GM19239 (cell line): Measurements from ENCODE around the gene ZNF33B.
A peak's percentile ranks its signal among the peaks of the same experiment; 100 is the strongest.
"Not testable (repeated sequence)": the region's sequence is repeated elsewhere in the genome, so short reads cannot be mapped to it uniquely, and the experiment has no call there.

Experiments used
- DNase-seq: peaks from one replicate; pipeline ENCODE4 v3.0.0; 2011; ENCODE audit warnings: low spot score; ENCODE audit not compliant: insufficient read length
- FAIRE-seq: peaks from 2 replicates; lab custom pipeline; 2011; peaks lifted over from hg19 to GRCh38; lab: Jason Lieb, UNC

The ZNF33B gene

DNA sequence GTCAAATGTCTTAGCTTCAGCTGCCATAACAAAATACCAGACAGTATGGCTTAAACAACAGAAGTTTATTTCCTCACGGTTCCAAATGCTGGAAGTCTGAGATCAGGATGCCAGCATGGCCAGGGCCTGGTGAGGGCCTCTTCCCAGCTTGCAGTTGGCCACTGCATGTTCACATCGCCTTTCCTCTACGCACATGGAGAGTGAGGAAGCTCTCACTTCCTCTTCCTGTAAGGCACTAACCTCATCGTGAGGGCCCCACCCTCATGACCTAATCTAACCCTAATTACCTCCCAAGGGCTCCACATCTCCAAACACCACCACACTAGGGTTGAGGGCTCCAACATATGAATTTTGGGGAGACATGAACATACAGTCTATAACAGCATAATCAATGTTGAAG, 14.4 kb downstream of the ZNF33B start:
- DNase-seq (no peak), FAIRE-seq (no peak)

GRCh38 chr10:42618424-42618823, 19.9 kb downstream of the ZNF33B start:
- DNase-seq = no peak
- no peak for FAIRE-seq

GRCh38 chr10:42615419-42615818, 23.0 kb downstream of the ZNF33B start:
- DNase-seq = no peak
- no peak for FAIRE-seq

- no peak for DNase-seq
- peak; percentile 21 for FAIRE-seq
Observed at GRCh38 chr10:42609872-42610271, 28.5 kb downstream of the ZNF33B start.

GRCh38 chr10:42598249-42598873, 40.0 kb downstream of the ZNF33B start:
- DNase-seq = no peak
- FAIRE-seq = no peak

- FAIRE-seq = no peak
- no peak for DNase-seq
Observed at GRCh38 chr10:42596196-42596595, 42.2 kb downstream of the ZNF33B start.

DNA sequence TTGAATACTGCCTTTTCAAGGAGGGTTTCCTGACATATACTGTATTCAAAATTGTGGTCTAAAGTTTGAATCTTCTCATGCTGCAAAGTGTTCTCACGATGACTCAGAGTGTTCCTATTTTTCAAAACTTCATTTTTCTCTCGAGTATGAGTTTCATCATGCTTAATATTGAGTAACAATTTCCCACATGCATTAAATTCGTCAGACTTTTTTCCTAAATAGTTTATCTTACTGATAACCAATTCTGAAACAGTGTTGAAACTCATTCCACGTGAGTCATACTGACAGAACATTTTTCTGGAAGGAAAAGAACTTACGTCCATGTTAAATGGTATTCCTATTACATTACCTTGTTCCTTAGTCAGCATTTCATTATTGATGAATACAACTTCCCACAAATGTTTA, 44.1 kb downstream of the ZNF33B start:
- no peak for FAIRE-seq
- no peak for DNase-seq

- no peak for FAIRE-seq
- no peak for DNase-seq
Observed at GRCh38 chr10:42593284-42593683, 45.1 kb downstream of the ZNF33B start.

GRCh38 chr10:42583828-42584227, 54.5 kb downstream of the ZNF33B start:
- DNase-seq = no peak
- no peak for FAIRE-seq

GRCh38 chr10:42578019-42578418, 60.4 kb downstream of the ZNF33B start:
- FAIRE-seq = no peak
- DNase-seq = no peak

DNA sequence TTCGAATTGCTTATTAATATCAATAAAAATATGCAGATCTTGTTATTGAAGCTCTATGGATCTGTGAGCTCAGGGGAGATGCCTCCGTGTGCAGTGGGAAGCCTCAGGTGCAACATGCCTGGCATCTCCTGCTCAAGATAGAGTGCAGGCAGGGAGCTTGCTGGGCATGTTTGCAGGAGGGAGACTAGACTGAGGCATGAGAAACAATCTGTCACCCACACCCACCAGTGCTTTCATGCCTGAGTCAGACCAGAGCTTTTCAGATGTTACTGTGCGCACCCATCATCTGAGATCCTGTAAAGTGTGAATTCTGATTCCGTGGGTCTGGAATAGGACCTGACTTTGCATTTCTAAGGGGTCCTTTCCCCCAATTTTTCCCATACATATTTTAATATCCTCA, 62.0 kb downstream of the ZNF33B start:
- FAIRE-seq (no peak), DNase-seq (no peak)

- no peak for FAIRE-seq
- DNase-seq = no peak
Observed at GRCh38 chr10:42574336-42574735, 64.0 kb downstream of the ZNF33B start.

- DNase-seq = no peak
Observed at GRCh38 chr10:42556931-42557330, 81.4 kb downstream of the ZNF33B start.

DNA sequence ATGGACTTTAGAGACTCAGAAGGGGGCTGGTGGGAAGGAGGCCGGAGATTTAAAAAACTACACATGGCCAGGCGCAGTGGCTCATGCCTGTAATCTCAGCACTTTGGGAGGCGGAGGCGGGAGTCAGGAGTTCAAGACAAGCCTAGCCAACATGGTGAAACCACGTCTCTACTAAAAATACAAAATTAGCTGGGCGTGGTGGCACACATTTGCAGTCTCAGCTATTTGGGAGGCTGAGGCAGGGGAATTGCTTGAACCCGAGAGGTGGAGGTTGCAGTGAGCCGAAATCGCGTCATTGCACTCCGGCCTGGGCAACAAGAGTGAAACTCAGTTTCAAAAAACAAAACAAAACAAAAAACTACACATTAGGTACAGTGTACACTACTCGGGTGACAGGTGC, 84.8 kb downstream of the ZNF33B start:
- not testable (repeated sequence) for FAIRE-seq, DNase-seq

More at GRCh38 chr10:42556931-42557330, 81.4 kb downstream of the ZNF33B start:
- no peak for FAIRE-seq

- no peak for DNase-seq
- no peak for FAIRE-seq
Observed at GRCh38 chr10:42553064-42553407, 85.3 kb downstream of the ZNF33B start.

GRCh38 chr10:42552188-42553063, 85.9 kb downstream of the ZNF33B start:
- peak; percentile 95 for FAIRE-seq
- DNase-seq = peak; percentile 73

GRCh38 chr10:42551582-42552187, 86.7 kb downstream of the ZNF33B start:
- DNase-seq = no peak
- no peak for FAIRE-seq

GRCh38 chr10:42549851-42550250, 88.5 kb downstream of the ZNF33B start:
- DNase-seq (no peak), FAIRE-seq (no peak)

DNA sequence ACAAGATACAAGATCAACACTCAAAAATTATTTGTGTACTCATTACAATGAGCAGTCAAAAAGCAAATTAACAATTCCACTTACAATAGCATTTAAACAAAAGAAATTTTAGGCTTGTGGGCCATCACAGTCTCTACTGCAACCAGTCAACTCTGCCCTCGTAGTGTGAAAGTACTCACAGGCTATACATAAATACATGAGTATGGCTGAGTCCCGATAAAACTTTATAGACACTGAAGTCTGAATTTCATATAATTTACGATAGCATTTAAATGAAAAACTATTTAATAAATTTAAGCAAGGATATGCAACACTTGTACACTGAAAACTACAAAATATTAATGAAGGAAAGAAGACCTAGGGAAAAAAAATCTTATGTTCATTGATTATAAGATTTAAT, 90.1 kb downstream of the ZNF33B start:
- no peak for DNase-seq
- no peak for FAIRE-seq

GRCh38 chr10:42544945-42545344, 93.4 kb downstream of the ZNF33B start:
- FAIRE-seq (no peak), DNase-seq (no peak)

GRCh38 chr10:42543840-42544372, 94.5 kb downstream of the ZNF33B start:
- no peak for FAIRE-seq

More at GRCh38 chr10:42543840-42544372, 94.5 kb downstream of the ZNF33B start:
- no peak for DNase-seq
